ENCODE results near the gene ADD3.

ADD3 gene

GRCh38 chr10:110065269-110065668 lies 57.5 kb downstream of the ADD3 start:
- no peak for TF ChIP-seq CTCF (conservative IDR thresholded peaks at IDR 0.05; ENCODE audit: control insufficient read depth, insufficient read depth, low read depth, low read length)

GRCh38 chr10:110067960-110068770 lies 60.4 kb downstream of the ADD3 start:
- no peak for DNase-seq (ENCODE audit: low read depth)

More at GRCh38 chr10:110065269-110065668, 57.5 kb downstream of the ADD3 start:
- no peak for DNase-seq (ENCODE audit: low read depth)
- no peak overlapping the region for H3K4me3 ChIP-seq (ENCODE audit: control insufficient read depth, low read depth, low read length)

GRCh38 chr10:110068780-110069179 lies 61.0 kb downstream of the ADD3 start:
- no peak for DNase-seq (ENCODE audit: low read depth)
- no peak for TF ChIP-seq CTCF (conservative IDR thresholded peaks at IDR 0.05; ENCODE audit: control insufficient read depth, insufficient read depth, low read depth, low read length)
- H3K4me3 ChIP-seq (ENCODE audit: control insufficient read depth, low read depth, low read length), result no peak overlapping the region

More at GRCh38 chr10:110067960-110068770, 60.4 kb downstream of the ADD3 start:
- no peak for TF ChIP-seq CTCF (conservative IDR thresholded peaks at IDR 0.05; ENCODE audit: control insufficient read depth, insufficient read depth, low read depth, low read length)
- H3K4me3 ChIP-seq (ENCODE audit: control insufficient read depth, low read depth, low read length), result no peak overlapping the region

GRCh38 chr10:110069502-110069982 lies 61.8 kb downstream of the ADD3 start:
- TF ChIP-seq CTCF (conservative IDR thresholded peaks at IDR 0.05; ENCODE audit: control insufficient read depth, insufficient read depth, low read depth, low read length), result no peak
- no peak for DNase-seq (ENCODE audit: low read depth)

GRCh38 chr10:110073896-110074295 lies 66.1 kb downstream of the ADD3 start:
- H3K4me3 ChIP-seq (ENCODE audit: control insufficient read depth, low read depth, low read length), result no peak overlapping the region
- no peak for TF ChIP-seq CTCF (conservative IDR thresholded peaks at IDR 0.05; ENCODE audit: control insufficient read depth, insufficient read depth, low read depth, low read length)
- DNase-seq (ENCODE audit: low read depth), result no peak

More at GRCh38 chr10:110069502-110069982, 61.8 kb downstream of the ADD3 start:
- H3K4me3 ChIP-seq (ENCODE audit: control insufficient read depth, low read depth, low read length), result no peak overlapping the region

GRCh38 chr10:110074298-110074697 lies 66.5 kb downstream of the ADD3 start:
- DNase-seq (ENCODE audit: low read depth), result peak; percentile 78
- no peak overlapping the region for H3K4me3 ChIP-seq (ENCODE audit: control insufficient read depth, low read depth, low read length)
- TF ChIP-seq CTCF (conservative IDR thresholded peaks at IDR 0.05; ENCODE audit: control insufficient read depth, insufficient read depth, low read depth, low read length), result no peak

Data from fibroblast of mammary gland (primary cell).